Endometrium (tissue), 2 donors: Measurements from ENCODE around the gene PCSK2.

ENCODE experiments used
- FAIRE-seq: peaks from 2 replicates; lab custom pipeline; 2012; peaks lifted over from hg19 to GRCh38; lab: Jason Lieb, UNC
- donor health status: control.
- donor health status: control.

Gene PCSK2

DNA sequence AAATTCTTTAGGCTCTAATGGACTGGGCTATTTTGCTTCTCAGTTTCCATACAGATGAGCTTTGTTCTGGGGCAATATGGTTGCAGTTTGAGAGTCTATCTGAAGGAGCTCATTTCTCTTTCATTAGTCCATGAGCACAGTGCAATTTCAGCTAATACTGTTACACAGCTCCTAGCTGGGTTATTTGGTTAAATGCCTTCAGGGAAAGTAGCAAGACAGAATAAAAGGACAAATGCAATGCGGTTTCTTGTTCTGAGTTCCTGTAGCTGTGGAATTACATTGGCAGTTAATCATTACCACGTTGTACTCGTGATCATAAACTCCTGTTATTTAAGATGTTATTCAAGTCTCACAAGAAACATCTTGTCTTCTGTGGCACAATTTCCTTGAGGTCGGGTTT is 176.6 kb downstream of the PCSK2 start:
- FAIRE-seq: no peak

DNA sequence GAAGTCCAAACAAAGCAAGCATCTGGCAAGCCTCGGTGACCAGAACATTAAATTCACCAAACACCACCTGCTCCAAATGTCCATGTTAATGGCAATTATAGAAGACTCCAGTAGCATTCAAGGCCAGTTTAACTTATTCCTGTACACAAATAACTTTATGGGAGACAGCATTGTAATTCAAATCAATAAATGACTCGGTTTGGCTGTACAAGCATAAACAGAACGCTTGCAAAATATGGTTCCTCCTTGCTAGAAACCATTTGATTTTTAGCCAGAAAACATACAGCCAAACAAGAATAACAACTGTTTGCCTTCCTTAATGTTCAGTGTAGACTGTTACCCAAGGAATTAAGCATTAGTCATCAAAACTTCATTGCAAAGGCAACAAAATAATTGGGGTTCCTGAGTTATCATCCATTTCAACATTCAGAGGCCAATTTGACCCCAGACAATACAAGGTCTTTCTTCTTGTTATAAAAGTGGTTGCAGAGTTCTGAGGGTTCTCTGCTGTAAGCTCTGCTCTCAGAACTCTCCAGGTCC is 179.3 kb downstream of the PCSK2 start:
- FAIRE-seq: no peak

DNA sequence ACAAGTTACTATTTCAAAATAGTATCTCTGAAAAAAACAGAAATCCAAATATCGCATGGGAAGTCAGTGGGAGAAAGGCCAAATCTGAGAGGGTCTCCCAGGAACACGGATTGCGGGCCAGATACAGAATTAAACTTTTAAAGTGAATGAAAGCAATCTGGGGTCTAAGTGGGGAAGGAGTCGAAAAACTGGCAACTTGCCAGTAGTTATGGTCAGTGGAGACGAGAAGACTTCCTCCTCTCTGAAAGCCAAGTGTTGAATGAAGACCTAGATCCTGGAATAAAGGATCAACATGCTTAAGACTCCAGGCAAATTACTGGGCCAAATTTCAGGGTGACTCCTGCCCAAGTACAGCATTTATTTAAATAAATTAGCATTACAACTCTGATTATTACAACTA is 180.7 kb downstream of the PCSK2 start:
- FAIRE-seq: no peak

DNA sequence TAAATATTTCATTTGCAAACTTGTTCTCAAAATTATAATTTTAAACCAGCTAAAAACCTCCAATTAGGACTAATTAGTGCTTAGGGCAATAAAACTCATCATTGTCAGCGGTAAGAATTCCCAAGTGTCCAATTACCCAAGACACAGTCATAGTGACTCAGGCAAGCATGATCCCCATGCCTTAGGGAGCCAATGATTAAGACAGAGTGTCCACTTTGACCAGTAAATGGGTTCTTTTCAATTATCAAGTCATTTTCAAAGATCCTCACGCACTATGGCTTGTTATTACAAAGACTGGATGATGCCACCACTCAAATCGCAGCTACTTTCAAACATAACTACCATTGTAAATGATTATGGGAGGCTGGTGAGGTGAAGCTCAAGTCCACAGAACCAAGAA is 190.4 kb downstream of the PCSK2 start:
- no peak for FAIRE-seq

DNA sequence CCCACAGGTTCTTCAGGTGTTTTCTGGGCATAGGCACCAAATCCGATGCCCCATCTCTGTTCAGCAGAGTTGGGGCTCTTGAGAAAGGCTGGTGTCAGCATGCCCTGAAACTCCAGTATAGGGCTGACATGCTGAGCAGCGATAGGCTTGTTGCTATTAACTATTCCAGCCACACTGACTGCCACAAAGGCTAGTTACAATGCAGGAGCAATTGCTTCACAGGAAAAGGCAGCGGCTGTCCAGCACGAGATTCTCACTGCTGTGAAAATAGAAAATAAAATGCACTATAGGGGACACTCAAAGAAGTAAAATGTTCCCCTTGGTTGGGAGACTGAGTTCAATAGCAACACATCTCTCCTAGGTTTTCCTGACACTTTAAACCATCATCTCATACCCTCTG is 191.9 kb downstream of the PCSK2 start:
- FAIRE-seq: no peak

DNA sequence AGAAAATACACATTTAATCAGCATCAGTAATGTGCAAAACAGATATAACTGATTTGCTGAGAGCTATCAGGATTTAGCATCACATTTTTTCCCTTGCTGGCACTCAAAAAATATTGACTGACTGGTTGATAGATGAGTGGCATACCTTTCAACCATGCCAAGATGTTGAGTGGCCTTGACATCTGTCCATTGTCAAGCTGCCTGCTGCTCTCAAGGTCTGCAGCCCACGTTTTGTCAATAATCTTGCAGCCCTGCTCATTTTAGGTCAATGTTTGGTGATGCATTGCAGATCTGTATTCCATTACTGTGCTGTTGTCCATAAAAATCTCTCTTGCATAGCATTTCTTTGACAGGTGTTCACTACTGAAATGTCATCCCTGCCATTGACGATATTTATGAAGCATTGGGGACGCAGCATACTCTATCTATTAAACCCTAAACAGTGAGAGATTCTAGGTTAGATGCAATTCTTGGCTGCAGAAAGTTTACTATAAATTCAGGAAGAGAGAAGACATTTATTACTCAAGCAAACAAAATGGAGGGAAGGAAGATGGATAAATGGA is 192.7 kb downstream of the PCSK2 start:
- no peak for FAIRE-seq

DNA sequence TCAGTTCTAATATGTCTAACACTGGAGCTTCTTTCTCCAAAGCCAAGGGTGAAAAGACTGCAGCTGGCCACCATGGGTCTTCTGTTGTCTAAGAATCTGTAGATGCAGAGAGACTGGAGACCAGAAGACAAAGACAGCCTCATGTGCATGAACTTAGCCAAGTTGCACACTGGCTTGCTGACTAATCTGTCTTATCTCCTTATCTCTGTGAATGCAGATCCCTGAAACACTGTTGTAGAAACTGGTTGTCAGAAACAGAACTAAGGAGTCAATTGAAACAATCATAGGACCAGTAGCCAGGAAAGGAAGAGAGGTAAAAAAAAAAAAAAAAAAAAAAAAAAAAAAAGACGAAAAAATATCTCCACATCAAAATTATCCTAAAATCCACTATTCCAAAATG is 194.7 kb downstream of the PCSK2 start:
- FAIRE-seq: no peak

DNA sequence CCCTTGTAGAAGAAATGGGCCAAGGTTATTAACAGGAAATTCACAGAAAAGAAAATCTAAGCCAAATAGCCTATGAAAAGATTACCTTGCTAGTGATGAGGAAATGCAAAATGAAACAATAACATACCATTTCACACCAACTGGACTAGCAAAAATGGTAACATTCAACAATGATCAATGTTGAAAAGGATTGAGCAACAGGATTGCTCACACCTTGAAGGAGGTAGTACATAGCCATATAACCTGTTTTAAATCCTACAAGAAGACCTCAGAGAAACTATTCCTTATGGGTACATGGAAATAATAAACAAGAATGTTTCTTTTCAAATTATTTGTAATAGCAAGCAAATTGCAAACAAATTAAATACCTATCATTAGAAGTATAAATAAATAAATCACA is 196.9 kb downstream of the PCSK2 start:
- FAIRE-seq: no peak

DNA sequence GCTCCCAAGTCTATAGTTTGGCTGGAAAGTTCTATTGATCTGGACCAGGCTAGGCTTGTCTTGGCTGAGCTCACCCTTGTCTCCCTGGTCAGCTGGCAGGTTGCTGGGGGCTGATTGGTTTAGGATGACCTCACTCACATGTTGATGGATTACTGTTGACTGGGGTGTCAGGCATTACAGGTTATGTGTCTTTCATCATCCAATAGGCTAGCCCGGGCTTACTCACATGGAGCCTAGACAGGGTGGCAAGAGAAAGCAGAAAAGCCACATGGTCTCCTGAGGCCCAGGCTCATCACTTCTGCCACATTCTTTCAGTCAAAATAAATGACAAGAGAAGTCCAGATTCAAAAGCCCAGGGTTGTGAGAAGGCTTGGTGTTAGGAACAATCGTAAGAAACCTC is 200.8 kb downstream of the PCSK2 start:
- no peak for FAIRE-seq

DNA sequence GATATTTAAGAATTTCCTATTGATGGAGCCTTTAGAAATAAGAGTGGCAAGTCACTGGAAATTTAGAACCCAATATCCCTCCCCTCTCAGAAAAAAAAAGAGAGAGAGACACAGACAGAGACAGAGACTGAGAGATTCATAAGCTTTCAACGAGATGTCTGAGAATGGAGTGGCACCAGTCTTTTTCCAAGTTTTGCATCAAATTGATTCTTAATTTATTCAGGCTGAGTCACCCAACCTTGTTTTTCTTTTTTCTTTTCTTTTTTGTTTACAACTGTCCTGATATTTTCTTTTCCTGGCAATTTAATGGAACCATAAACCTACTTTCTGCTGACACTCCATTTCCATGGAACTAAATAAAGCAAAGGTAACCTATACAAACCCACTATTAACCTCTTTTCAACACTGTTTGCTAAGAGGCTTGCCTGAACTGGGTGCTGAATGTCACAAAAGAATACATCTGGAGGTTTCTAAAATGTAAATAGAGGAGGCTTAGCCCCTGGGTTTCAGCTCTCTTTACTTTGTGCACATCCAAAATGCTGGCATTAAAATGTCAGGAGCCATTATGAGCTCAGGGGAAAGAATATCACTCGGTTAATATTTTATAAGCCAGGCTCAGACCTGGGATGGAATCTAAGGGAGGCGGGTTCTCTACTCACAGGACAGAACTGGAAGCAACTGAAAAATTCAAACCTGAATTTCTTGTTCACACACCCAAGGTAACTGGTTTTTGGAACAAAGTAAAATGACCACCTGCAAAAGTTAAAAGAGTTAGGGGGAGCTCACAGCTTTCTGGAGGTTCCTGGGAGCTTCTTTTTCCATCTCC is 203.5 kb downstream of the PCSK2 start:
- no peak for FAIRE-seq

DNA sequence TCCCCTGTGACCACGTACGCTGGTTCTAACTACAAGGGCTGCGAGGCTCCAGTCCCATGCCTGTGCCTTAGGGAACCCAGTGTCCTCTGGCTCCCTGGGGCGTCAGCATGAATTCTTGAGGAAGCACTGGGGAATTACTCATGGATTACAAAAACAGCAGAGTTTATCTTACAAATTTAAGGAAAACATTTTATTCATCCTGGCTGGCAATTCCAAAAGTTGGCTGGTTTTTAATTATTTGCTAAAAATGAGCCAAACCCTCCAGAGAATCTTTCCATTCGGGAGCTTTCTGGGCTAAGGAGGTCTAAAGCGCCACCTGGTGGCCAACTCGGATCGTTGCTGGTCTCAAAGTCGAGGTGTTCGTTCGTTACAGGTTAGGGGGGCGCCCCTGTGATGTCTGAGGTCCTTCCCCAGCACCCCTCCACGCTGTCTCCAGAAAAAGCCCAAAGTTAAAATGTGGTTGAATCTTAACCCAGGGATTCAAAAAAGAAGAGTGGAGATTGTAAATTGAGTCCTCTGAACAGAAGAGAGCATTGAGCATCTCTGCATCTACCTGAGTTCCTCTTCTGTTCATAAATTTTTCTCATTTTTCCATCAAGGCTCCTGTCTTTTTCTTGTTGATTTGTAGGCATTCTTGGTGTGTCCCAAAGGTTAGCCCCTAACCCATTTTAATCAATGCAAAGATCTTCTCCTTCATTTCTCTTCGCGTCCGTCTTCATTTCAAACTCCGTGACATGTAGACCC is 205.0 kb downstream of the PCSK2 start:
- no peak for FAIRE-seq

DNA sequence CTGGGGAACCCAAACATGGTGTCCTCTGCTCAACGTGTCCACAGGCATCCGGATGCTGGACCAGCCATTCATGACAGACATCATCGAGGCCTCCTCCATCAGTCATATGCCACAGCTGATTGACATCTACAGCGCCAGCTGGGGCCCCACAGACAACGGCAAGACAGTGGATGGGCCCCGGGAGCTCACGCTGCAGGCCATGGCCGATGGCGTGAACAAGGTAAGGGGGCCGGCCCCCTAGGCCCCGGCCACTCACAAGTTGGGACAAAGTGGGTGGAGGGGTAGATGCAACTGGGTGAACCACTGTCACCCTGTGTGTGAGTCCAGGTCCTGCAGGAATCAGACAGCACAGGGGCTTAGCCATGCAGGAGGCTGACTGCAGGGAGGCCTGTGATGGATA is 209.8 kb downstream of the PCSK2 start:
- no peak for FAIRE-seq

DNA sequence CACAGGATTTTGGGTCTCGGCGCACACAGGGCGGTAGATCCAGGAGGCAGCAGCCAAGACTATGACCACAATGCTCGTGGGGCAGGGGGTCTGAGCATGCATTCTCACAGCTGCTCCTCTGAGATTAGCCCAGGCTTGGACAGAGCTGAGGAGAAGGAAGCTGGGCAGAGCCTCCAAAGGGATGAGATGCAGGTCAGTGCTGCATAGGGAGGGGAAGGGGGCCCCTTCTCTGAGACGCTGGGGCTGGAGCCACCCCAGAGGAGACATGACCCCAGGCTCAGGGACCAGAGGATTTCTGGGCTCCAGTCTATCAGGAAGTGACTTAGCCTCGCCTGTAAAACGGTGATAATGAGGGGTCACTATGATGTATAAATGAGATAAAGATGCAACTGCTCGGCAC is 210.4 kb downstream of the PCSK2 start:
- no peak for FAIRE-seq

DNA sequence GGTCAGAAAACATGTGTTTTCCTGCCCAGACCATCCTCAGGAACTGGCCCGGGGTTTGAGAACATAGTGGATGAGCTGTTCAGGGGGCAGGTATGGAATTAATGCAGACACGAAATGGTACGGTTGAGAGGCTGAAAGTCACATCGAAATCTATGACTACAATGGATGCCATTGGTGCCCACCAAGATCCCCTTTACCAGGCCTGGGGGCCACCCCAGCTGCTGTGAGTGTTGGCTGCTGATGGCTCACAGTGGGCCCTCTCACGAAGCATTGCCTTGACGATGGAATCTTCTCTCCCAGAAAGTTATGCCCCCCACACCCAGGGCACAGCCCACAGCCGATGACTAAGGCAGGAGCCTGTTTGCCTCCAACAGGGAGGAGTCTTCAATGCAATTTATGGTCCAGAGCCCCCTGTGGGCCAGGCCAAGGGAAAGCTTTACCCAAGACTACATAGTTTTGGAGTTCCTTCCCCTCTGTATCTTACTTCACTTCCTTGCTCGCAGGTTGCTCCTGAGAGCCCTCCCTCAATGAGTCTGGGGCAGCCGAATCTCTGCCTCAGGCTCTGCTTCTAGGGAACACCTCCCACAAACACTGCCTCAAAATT is 211.7 kb downstream of the PCSK2 start:
- FAIRE-seq: no peak

DNA sequence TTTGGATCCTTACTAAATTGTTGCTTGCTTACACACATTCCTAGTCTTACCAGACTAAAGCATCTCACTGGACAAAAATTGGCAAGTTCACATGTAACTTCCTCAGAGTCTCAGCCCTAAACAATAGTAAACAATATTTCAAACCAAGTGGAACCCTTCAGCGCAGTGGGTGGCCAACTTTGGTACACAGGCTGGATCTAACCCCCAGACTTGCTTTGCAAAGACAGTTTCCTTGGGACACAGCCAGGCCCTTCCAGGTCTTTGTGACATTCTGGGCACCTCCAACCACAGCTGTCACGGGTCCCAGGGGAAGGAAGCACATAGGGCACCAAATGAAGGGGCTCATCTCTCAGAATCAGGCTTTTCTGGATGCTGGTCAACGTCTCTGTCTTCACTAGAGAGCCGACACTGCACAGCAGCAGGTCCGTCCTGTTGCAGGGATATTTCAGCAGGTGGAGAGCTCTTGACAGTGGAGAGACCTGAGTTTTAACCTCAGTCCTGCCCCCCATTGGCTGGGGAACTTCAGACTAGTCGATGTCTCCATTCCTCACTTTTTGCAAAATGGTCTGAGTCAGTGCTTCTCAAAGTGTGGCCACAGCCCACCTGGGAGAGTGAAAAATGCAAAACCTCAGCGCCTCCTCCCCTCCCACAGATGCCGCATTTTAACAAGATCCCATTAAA is 212.9 kb downstream of the PCSK2 start:
- FAIRE-seq: no peak

DNA sequence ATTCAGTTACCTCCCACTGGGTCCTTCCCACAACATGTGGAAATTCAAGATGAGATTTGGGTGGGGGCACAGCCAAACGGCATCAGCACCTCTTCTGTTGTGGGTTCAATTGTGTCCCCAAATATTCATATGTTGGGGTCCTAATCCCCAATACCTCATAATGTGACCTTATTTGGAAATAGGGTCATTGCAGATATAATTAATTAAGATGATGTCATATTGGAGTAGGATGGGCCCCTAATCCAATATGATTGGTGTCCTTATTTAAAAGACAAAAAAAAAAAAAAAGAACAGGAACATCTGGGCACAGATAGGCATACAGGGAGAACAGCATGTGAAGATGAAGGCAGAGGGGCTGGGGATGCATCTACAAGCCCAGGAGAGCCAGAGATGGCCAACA is 214.9 kb downstream of the PCSK2 start:
- no peak for FAIRE-seq

DNA sequence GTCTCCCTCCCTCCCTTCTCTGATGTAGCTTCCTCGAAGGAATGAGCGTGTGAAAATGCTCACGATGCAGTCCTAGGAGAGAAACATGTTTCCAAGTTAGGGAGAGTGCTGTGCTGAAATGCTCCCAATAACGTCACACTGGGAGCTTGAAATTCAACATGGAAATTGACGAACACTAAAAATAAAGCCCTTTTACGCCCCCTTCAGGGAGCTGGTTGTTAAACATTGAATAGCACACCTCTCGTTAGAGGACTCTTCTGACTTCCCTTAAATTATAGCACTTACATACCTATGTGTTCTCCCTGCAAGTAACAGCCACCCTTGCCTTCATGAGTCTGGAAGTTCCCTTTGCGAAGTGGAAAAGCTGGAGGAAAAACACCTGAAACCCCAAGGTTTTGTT is 215.7 kb downstream of the PCSK2 start:
- no peak for FAIRE-seq

DNA sequence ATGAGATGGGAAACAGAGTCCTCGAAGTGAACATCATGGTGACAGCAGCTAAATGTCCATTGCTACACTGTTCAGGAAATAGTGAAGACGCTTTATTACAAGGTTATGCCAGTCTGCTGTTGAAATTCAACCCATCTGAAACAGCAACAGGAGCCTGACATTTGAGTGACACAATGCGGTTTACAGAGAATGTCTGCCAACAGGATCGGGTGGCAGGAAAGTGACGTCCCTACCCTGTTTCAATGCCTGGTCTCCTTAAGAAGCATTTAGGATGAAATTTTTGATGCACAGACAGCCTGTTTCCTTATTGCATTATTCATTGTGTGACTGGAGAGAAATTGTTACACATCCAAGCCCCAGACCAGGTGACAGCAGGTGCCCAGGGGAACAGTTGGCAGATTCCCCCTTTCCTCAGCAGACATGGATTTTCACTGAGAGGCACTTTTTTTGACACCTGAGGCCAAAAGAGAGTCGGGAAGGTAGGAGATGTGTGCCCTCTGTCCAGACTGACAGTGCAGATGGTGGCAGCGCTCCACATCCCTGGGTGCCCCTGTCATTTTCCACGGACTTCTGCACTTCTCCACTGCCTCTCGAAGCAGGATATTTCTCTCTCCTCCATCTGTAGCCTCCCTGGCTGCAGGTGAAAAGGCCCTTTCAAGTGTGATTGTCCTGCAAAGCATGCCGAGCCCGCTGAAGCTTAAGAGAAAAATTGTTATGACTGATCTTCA is 216.5 kb downstream of the PCSK2 start:
- FAIRE-seq: no peak

DNA sequence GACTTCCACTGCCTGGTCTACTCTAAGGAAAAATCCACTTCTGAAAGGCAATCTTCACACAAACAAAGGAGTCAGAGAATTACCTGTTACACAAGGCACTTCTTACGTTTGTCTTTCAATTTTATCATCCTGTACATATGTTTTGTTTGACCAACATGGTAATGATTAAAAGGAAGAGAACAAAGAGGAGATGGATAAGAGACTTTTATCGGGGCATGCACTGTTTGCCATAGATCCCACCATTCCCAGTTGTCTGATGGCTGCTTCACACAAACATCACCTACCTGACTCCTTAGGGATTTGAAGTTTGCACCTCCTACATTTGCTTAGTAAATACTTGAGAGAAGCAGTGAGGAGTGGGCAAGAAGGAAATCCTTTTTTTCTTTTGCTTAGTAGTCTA is 217.3 kb downstream of the PCSK2 start:
- FAIRE-seq: no peak

DNA sequence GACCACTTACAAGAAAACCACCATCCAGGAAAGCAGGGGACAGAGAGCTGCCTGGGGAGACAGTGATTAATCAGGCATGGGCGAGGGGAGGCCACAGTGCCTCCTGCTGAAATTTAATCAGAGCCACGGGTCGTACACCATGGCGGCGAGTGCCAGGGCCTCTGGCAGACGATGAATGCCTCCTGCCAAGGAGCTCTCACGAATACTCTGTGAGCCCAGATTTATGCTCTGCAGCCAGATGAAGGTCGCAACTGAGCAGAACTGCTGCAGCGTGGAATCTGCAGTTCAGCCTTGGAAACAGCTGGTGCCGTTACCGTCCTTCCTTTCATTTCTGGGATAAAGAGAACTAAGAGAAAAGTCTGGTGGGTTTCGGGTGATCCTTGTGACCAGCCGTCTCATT is 218.7 kb downstream of the PCSK2 start:
- FAIRE-seq: no peak

DNA sequence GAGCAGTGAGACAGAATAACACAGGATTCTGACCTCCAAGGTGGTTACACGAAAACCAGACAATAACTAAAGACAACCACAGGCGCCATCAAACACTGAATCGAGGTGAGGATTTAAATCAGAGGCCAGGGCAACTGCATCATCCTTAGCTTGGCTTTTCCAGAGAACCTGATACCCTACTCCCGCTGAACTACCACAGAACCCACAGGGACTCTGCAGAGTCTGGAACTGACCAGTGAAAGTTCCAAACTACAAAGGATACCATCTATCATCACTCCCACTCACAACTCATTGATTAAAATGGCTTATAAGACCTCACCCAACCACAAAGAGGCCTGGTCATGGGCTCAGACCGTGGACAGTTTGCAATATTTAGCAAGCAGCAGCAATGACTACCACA is 219.3 kb downstream of the PCSK2 start:
- FAIRE-seq: no peak

DNA sequence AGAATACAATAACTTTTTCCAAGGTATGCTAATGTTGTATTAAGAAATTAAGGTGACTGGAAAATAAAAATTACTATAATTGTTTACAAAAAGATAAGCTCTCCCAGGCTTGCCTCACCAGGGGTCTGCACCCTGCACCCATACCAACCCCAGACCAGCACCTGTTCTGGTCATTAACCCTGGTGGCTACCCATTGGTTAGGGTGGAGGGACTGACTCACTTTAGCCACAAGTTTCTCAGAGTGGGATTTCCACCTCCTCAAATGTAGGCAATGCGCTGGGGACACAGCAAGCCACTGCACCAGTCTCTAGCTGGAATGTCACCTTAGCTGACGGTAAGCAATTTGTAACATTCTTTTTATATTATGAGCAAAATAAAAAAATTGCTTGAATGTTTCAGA is 221.2 kb downstream of the PCSK2 start:
- FAIRE-seq: no peak
